GM19467 (cell line): ENCODE results near the gene CER1.
"Not testable (repeated sequence)": the region's sequence is repeated elsewhere in the genome, so short reads cannot be mapped to it uniquely, and the experiment has no call there.

Experiments used
- ATAC-seq: cut with Tn5 transposase; IDR thresholded peaks from one replicate; pipeline ENCODE4 v1.9.1; 2021; ENCODE audit warnings: mild to moderate bottlenecking, moderate library complexity; ENCODE audit not compliant: unreplicated experiment

CER1 gene

DNA sequence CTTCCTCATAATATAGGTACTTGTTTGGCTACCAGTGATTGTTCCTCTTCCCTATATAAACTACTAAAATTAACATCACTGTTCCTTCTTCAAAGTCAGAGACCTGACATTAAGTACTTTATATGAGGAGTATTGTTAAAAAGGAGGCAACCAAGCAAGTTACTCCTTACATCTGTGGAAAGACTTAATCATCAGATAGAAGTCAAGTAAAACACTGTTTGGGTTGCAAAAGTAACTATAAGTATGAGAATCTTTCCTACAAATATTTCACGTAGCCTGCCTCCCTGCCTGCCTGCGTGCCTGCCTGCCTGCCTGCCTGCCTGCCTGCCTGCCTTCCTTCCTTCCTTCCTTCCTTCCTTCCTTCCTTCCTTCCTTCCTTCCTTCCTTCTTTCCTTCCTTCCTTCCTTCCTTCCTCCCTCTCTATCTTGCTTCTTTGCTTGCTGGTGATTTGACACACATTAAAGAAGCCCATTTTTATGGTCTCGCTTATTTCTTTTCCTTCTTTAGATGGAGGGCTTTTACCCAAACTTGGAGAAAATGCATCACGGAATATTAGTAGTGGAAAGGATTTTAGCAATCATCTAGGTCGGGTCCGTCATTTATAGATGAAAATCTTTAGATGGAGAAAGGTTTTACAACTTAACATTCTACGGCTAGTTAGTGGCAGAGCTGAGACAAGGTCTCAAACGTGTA is 3.2 kb downstream of the CER1 start:
- no peak for ATAC-seq

DNA sequence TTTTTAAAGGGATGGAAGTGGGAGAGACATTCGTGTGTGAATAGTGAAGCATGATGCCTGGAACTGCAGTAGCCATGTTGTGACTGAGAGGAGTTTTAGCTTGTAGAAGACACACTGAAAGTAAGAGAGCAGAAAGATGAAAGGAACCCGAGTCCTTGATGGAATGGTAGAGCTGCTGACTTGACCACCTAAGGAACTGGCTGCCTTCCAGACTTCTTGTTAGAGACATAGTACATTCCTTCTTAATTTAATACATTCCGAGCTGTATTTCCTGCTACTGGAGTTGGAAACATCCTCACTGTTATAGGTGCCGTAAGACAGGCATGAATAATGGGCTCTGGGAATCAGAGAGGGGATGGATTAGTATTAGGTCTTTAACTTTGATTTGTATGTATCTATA is 7.4 kb downstream of the CER1 start:
- ATAC-seq, result no peak

DNA sequence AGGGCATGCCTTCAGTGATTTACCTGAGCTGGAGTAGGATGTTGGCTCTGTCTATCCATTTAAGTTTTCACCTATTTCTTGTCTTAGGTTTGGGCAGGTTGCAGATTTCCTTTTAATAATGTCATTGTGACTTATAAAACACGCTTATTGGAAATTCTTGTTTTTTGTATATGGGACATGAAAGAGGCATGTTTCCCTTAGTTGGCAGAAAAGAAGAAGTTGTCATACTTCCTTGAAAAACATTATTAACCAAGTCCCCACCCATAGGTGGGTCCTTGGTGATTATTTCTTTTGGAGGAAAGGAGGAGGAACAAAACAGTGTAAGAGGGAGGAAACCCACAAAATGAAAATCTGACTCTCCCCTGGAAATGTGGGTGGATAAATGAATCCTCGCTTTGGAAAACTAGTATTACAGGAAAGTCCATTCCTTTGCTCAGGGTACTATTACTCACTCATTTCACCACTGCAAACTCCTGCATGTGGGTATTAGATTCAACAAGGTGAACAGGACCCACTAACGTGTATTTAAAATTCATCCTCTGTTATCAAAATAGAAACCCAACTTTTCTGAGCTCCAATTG is 9.3 kb downstream of the CER1 start:
- ATAC-seq, result no peak

DNA sequence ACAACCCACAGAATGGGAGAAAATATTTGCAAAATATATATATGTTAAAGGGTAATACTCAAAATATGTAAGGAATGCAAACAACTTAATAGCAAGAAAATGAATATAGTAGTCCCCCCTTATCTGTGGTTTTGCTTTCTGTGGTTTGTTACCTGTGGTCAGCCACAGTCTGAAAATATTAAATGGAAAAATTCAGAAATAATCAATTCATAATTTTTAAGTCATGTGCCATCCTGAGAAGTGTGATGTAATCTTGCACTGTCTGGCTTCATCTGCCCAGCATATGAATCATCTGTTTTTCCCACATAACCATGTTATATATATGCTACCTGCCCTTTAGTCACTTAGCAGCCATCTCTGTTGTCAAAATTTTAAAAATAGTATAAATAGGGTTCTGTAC is 11.7 kb downstream of the CER1 start:
- ATAC-seq, result no peak

DNA sequence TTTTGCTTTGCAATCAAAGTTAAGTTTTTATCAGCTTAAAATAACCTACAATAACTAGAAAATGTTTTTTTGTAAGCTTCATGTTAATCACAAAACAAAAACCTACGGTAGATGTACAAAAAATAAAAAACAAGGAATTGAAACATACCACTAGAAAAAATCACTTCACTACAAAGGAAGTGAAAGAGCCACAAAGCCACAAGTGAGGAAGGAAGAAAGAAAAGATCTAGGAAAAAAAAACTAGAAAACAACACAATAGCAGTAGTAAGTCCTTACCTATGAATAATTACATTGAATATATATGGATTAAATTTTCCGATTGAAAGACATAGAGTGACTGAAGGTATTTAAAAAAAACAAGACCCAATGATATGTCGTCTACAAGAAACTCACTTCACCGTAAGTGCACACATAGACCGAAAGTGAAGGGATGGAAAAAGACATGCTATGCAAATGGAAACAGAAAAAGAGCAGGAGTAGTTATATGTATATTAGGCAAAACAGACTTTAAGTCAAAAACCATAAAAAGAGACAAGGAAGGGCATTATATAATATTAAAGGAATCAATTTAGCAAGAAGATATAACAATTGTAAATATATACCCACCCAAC is 15.9 kb downstream of the CER1 start:
- peak; percentile 59 for ATAC-seq

DNA sequence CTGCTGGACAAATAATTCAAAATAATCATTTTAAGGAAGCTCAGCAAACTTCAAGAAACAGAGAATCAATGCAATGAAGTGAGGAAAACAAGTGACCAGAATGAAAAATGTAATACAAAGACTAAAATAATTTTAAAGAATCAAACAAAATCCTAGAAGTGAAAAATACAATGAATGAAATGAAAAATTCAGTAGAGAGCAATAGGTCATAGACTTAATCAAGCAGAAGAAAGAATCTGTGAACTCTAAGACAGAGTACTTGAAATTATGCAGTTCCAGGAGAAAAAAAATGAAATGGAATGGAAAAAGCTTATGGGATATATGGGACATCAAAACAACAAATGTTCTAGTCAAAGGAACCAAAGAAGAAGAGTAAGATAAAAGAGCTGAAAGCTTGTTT is 17.5 kb downstream of the CER1 start:
- no peak for ATAC-seq

DNA sequence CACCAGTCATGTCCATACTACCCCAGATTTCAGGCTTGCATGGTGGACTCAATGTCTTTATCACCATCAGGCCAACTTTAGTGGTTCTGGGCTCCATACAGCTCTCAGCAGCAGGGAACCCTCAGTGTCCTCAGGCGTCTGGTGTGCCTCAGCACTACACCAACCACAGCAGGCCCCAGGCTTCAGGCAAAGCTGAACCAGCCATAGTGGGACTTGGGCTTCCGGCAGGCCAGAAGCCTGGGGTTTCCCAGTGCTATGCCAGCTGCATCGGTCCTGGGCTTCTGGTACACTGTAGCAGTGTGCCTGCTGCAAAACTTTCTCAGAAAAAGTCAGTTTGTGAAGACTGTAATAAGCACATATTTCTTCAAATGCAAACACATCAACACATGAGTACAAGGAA is 18.3 kb downstream of the CER1 start:
- no peak for ATAC-seq

DNA sequence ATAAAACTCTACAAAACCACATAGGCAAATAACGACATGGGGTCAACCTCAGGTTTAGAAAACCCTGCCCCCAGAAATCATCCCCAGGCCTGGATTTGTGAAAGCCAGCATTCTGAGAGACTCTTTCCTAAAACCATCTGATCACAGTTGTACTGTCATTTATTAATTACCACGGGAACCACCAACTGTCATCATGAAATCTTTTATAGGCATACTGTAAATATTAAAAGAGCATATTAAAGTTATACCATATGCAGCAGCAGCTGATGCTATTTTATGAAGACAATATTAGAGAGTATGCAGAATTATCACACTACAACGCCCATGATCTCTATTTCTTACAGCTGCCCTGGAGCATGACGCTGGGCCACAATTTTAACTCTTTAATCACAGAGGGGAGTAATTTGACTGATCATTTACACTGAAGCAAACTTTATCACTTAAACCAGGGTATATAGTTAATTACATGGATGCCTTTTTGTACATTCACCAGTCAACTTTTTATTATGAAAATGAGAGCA is 20.3 kb downstream of the CER1 start:
- ATAC-seq, result no peak

DNA sequence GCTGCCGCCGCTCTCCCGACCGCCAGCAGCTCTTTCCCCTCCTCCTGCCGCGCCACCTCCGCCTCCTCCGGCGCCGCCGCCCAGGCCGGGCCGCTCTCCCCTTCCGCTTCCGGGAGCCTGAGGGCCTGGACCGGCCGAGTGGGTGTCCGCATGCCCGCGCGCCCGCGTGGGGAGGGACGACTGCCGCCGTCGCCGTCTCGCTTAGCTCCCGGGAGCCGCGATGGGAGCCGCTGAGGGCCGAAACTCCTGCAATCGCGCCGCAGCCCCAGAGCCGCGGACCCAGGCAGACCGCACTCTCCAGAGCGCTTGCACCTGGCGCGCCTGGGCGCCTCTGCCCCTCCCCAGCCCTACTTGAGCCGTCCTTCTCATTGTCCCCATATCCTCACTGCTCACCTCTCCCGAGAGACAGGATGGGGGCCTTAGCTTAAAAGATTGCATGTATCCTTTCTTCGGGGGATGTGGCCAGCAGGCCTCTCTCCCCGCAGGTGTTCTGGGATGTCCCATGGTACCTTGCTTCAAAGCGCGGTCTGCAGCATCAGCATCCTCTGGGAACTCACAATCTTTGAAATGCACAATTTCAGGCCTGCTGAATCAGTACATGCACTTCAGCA is 29.2 kb downstream of the CER1 start, which contains the start of gene ZDHHC21:
TSS of gene ZDHHC21 (minus strand) at position 182 of the 611 bp plus-strand sequence. CDS start 19,092 bp downstream, outside the sequence.
- ATAC-seq, result peak; percentile 88

DNA sequence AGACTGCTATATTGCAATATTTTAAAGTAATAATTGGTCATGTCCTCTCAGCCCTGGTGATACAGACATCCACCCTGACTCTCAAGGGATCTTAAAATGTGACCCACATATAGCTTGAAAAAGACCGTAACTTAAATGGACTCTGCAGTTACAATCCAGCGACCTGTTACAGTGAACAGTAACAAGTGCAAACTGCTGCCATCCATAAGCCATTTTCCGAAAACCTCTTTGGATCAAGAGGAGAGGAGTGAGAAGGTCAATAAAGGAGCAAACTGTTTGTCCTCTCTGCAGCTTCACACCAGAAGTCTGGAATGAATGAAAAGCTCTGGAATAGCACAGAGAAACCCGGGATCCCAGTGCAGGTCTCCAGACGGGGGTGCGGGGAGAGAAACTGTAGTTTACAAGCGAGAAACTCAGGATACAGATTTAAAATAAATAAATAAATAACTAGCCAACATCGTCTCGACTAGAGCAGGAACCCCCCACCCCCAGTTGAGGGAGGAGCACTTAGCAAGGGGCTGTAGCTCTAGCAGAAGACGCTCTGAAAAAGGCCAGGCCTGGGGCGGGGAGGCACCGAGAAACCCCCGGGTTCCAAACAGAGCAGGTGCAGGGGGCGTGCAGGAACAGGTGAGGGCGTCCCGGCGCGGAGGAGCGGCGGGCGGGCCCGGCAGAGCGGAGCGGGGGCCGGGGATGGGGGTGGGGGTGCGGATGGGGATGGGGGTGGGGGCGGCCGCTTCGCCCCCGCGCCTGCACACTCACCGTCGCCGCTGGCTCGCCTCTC is 29.9 kb downstream of the CER1 start:
- peak; percentile 46 for ATAC-seq

DNA sequence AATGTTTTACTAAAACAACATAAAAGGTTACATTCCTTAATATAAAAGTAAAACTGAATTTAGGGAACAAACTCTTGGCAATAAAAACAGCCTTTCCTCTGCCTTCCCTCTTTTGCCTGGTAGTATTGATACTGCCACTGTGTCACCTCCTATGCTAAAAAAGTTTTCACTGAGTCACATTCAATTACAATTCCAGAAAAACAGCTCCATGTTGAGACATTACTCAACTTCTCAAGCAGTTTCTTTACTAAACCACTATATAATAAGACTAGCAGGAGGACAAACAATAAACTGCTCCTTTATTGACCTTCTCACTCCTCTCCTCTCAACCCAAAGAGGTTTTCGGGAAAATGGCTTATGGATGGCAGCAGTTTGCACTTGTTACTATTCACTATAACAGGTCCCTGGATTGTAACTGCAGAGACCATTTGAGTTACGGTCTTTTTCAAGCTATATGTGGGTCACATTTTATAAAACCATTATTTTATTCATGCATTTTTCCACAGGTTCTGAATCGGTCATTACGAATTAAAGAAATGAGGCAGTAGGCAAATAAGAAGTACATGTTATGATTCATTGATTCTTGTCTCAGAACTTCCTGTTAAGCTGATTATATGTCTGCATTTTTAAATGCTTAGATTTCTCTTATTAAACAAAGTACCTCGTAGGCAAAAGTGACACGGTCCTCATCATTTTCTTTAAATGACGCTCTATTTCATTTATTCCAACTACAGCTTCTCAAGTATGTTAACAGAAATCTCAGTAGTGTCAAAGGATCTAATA is 31.4 kb downstream of the CER1 start:
- no peak for ATAC-seq

DNA sequence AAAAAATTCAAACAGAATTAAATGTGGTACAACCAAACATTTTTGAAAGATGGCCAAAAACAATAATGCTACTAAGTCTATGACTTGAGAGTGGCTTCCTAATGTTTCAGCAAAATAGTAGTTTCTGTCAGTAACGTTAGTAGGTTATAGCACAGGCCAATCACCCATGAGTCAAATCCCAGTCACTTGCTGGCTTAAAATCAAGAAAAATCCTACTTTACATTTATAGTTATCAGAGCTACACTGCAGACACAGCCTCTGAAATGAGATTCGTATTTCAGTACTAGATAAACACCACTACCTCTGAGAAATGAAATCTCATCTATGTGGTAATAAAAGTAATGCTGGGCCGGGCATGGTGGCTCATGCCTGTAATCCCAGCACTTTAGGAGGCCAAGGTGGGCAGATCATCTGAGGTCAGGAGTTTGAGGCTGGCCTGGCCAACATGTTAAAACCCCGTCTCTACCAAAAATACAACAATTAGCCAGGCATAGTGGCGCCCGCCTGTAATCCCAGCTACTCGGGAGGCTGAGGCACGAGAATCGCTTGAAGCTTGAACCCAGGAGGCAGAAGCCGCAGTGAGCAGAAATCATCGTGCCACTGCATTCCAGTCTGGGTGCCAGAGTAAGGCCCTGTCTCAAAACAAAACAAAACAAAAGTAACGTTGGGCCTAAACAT is 35.4 kb downstream of the CER1 start:
- ATAC-seq, result no peak

DNA sequence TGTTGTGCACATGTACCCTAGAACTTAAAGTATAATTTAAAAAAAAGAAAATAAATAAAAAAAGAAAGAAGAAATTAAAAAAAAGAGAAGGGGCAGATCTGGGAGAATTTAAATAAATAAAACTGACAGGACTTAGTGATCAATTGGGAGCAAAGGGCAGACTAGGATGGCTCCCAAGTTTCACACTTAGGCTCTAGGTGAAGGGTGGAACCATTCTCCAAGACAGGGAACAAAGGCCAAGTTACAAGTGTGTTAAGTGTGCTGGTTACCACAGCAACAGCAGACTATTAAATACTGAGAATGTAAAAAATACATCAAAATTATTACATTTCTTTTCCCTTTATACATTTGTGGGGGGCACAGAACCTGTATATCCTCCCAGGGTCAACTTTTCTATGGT is 36.4 kb downstream of the CER1 start:
- ATAC-seq, result no peak

DNA sequence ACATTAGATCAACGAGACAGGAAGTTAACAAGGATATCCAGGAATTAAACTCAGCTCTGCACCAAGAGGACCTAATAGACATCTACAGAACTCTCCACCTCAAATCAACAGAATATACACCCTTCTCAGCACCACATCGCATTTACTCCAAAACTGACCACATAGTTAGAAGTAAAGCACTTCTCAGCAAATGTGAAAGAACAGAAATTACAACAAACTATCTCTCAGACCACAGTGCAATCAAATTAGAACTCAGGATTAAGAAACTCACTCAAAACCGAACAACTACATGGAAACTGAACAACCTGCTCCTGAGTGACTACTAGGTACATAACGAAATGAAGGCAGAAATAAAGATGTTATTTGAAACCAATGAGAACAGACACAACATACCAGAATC is 39.9 kb downstream of the CER1 start:
- not testable (repeated sequence) for ATAC-seq

DNA sequence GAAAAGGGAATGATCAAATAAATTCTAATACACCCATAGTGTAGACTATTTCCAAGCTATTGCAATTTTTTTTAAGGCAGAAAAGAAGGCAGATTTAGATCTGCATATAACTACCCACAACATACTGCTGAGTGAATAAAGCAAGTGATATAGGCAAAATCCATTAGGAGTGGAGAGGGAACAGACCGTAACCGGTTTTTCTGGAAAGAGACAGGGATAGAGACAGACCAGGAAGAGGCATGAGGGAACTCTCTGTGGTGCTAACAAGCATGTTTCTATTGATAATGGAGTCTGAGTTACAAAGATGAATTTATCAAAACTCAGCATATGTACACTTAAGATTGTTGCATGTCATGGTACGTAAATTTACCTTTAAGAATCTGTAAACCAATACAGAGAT is 43.8 kb downstream of the CER1 start:
- ATAC-seq, result no peak

DNA sequence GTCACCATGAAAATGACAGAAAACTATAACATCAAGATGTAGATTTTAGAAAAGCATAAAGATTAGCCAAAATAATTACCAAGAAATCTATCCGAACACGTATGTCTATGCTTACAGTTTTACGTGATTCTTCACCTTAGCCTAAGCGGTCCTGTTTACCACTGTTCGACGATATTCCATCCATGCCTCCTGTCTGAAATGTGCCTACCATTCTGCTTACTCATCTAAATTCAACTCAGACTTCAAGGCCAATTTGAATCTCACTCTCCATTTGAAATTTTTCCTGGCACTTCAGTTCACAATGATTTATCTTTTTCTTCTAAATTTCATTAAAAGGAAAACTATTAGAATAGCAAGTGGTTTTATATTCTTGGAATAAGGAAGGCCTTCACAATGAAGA is 44.7 kb downstream of the CER1 start:
- no peak for ATAC-seq

DNA sequence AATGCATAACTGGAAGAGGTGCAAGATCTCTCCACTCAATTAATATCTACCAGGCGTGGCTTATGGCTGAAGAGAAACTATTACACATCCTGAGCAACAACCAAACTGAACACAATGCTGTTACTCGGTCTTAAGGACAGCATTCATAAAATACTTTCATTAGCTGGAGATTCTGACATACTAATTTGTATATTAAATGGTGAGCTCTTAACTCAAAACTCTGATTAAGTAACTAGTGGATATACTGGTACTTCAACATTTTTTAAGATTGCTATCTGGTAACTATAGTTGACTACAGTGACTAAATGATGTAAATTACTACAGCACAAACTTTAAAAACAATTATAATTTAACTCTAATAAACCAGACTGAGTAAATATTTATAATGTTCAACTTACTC is 45.1 kb downstream of the CER1 start:
- no peak for ATAC-seq

DNA sequence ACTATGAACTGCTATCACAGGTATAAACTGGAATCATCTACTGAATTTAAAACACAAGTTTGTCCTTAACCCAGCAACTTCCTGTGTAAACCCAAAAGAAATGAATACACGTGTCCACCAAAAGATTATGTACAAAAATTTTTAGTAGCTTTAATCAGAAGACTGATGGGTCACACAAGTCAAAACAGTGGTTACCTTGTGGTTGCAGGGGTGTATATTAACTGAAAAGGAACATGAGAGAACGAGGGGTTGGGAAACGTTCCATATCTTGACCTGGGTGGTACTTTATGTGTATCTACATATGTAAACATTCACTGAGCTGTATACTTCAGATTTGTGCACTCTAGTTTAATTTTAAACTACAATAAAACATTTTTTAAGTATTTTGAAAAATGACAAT is 47.9 kb downstream of the CER1 start:
- no peak for ATAC-seq

DNA sequence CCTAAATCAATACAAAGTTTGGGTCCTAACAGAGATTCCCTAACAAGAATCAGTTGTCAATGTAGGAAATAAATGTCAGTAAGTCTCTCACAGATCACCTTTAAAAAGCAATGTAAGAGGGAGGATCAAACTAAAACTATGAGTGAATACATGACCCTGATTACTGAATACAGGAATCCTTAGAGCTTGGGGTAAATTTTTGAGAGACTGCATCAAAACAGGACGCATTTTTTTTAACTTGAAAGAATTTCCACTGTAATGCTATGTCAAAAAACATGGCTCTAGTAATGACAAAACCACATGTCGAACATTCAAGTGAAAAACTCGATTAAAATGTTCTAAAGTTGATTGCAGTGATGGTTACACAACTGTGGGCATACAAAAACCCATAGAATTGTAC is 51.2 kb downstream of the CER1 start:
- no peak for ATAC-seq

DNA sequence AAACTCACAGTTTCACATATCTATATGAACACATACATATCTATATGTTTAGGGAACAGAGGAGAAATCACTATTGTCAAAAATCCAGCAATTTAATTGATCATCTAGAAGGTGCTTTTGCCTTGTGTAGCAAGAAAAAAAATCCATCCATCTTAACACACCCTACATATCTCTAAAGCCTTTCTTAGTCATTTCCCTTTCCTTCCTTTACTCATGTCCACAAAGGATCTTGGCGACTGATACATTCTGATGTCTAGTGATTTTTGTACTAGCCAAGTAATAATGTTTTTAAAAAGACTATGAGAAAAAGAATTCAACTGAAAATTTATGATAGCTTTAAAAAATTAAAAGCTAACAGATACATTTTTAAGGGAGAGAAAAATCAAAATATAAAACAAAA is 51.8 kb downstream of the CER1 start:
- no peak for ATAC-seq
